Measurements from ENCODE around the gene CEP112.

- TF ChIP-seq CTCF (conservative IDR thresholded peaks at IDR 0.05), result no peak
- TF ChIP-seq ZFX (IDR thresholded peaks at IDR 0.05), result no peak
Measured at GRCh38 chr17:66214884-66215528, 23.1 kb upstream of the CEP112 start.

All from C4-2B (cell line).